GM23338 (cell line): ENCODE measurements around the gene DDX25. TPM values are rescaled to one million over a fixed set of nuclear protein-coding genes. Genes with fewer than 3 reads are reported as not detected.

Source experiments
- ATAC-seq: fragments of 200-7000 bp; cut with Tn5 transposase; 3 replicates; pipeline ENCODE4 v1.9.1; 2020
- DNase-seq: peaks from one replicate; pipeline ENCODE4 v3.0.0-alpha.2; 2015; ENCODE audit warnings: low spot score
- H2AFZ ChIP-seq: fragments of 200-600 bp; sonication (generic); 2 replicates; pipeline ENCODE4 v1.8.0; 2016; ENCODE audit warnings: antibody characterized with exemption, mild to moderate bottlenecking, moderate library complexity
- H3F3A ChIP-seq: fragments of 200-600 bp; sonication (generic); replicated peaks from 2 replicates; pipeline ENCODE4 v1.8.0; 2017; ENCODE audit warnings: antibody characterized with exemption, mixed run types, low read depth
- H3K27ac ChIP-seq: fragments of 200-600 bp; sonication (generic); 2 replicates; pipeline ENCODE4 v1.6.1; 2016; ENCODE audit warnings: low read depth
- H3K27me3 ChIP-seq: fragments of 200-600 bp; sonication (generic); 2 replicates; pipeline ENCODE4 v1.8.0; 2016; ENCODE audit warnings: mild to moderate bottlenecking, mixed run types, moderate library complexity; ENCODE audit not compliant: insufficient read depth
- H3K36me3 ChIP-seq: fragments of 200-600 bp; sonication (generic); 2 replicates; pipeline ENCODE4 v1.8.0; 2016; ENCODE audit warnings: mild to moderate bottlenecking; ENCODE audit not compliant: insufficient read depth
- H3K4me1 ChIP-seq: fragments of 200-600 bp; sonication (generic); 2 replicates; pipeline ENCODE4 v1.8.0; 2016; ENCODE audit warnings: mild to moderate bottlenecking, moderate library complexity; ENCODE audit not compliant: insufficient read depth
- H3K4me2 ChIP-seq: fragments of 200-600 bp; sonication (generic); 2 replicates; pipeline ENCODE4 v1.7.1; 2017; ENCODE audit warnings: mixed run types
- H3K4me3 ChIP-seq: fragments of 200-600 bp; sonication (generic); 2 replicates; pipeline ENCODE4 v1.6.1; 2016; ENCODE audit warnings: mixed run types
- H3K79me2 ChIP-seq: fragments of 200-600 bp; sonication (generic); replicated peaks from 2 replicates; pipeline ENCODE4 v1.8.0; 2017; ENCODE audit warnings: mild to moderate bottlenecking; ENCODE audit not compliant: insufficient read depth
- H3K9me2 ChIP-seq: fragments of 200-600 bp; sonication (generic); 2 replicates; pipeline ENCODE4 v1.8.0; 2017; ENCODE audit not compliant: insufficient read depth
- H4K20me1 ChIP-seq: fragments of 200-600 bp; sonication (generic); replicated peaks from 2 replicates; pipeline ENCODE4 v1.8.0; 2017; ENCODE audit warnings: mild to moderate bottlenecking; ENCODE audit not compliant: insufficient read depth
- H3K27ac Mint-ChIP-seq: 2 replicates; pipeline ENCODE4 v1.8.0; 2020; ENCODE audit warnings: inconsistent platforms, mild to moderate bottlenecking, moderate library complexity, mixed read lengths
- H3K27me3 Mint-ChIP-seq: 3 replicates; pipeline ENCODE4 v1.8.0; 2022; ENCODE audit warnings: low read depth, mild to moderate bottlenecking, moderate library complexity, mixed read lengths, inconsistent platforms; ENCODE audit not compliant: insufficient read depth, poor library complexity
- H3K36me3 Mint-ChIP-seq: 3 replicates; pipeline ENCODE4 v1.8.0; 2021; ENCODE audit warnings: low read depth, mild to moderate bottlenecking, inconsistent platforms, moderate library complexity, mixed read lengths
- H3K4me1 Mint-ChIP-seq: 3 replicates; pipeline ENCODE4 v1.8.0; 2020; ENCODE audit warnings: mild to moderate bottlenecking, inconsistent platforms, mixed read lengths
- H3K4me3 Mint-ChIP-seq: 3 replicates; pipeline ENCODE4 v1.8.0; 2021; ENCODE audit warnings: moderate library complexity, mild to moderate bottlenecking, inconsistent platforms, mixed read lengths
- H3K9me3 Mint-ChIP-seq: 3 replicates; pipeline ENCODE4 v1.8.0; 2020; ENCODE audit warnings: moderate library complexity, mild to moderate bottlenecking, inconsistent platforms, mixed read lengths
- CREB1 ChIP-seq: fragments of 250-450 bp; sonication (Bioruptor Pico); IDR thresholded peaks from 2 replicates; pipeline ENCODE4 v1.5.0; 2020; ENCODE audit warnings: low read depth, mild to moderate bottlenecking, moderate library complexity
- EZH2 ChIP-seq: fragments of 200-600 bp; sonication (generic); IDR thresholded peaks from one replicate; pipeline ENCODE4 v1.8.0; 2017; ENCODE audit warnings: antibody characterized with exemption, mild to moderate bottlenecking, low read depth; ENCODE audit not compliant: unreplicated experiment
- EZH2phosphoT487 ChIP-seq: fragments of 200-600 bp; sonication (generic); IDR thresholded peaks from one replicate; pipeline ENCODE4 v1.8.1; 2018; ENCODE audit warnings: antibody characterized with exemption; ENCODE audit not compliant: unreplicated experiment
- JUNB ChIP-seq: IDR thresholded peaks from one replicate; pipeline ENCODE4 v1.6.1; 2016; ENCODE audit warnings: antibody characterized with exemption; ENCODE audit not compliant: unreplicated experiment
- NANOG ChIP-seq: IDR thresholded peaks from 2 replicates; pipeline ENCODE4 v1.6.1; 2016; ENCODE audit warnings: antibody characterized with exemption, borderline replicate concordance
- POLR2AphosphoS5 ChIP-seq: IDR thresholded peaks from 2 replicates; pipeline ENCODE4 v1.6.1; 2016; ENCODE audit warnings: antibody characterized with exemption, low read depth
- STAT1 ChIP-seq: IDR thresholded peaks from one replicate; pipeline ENCODE4 v1.6.1; 2016; ENCODE audit warnings: antibody characterized with exemption; ENCODE audit not compliant: unreplicated experiment
- ZNF114 ChIP-seq: fragments of 250-450 bp; sonication (Bioruptor Pico); IDR thresholded peaks from 2 replicates; pipeline ENCODE4 v1.5.0; 2020; ENCODE audit warnings: mild to moderate bottlenecking, moderate library complexity
- ZNF331 ChIP-seq: fragments of 250-450 bp; sonication (Bioruptor Pico); IDR thresholded peaks from 2 replicates; pipeline ENCODE4 v1.5.0; 2020; ENCODE audit warnings: low read depth, mild to moderate bottlenecking, moderate library complexity
- ZNF462 ChIP-seq: fragments of 250-450 bp; sonication (Bioruptor Pico); IDR thresholded peaks from 2 replicates; pipeline ENCODE4 v1.5.0; 2020; ENCODE audit warnings: mild to moderate bottlenecking, moderate library complexity
- polyA plus RNA-seq: library from polyadenylated mRNA; unstranded; fragments of >200 nt; fragmentation: Nextera tagmentation; extraction: Ambion mirVana; gene quantifications from 2 replicates; pipeline ENCODE4 v1.2.1, GENCODE V29; 2016
- total RNA-seq: library from RNA; depleted of rRNA; stranded (reverse); fragments of >200 nt; shearing (Covaris generic); gene quantifications from 2 replicates; pipeline ENCODE4 v1.2.3, GENCODE V29; 2014
- TF ChIP-seq, protein P1 (sequence below): IDR thresholded peaks from one replicate; pipeline ENCODE4 v1.6.1; 2018; ENCODE audit warnings: antibody characterized with exemption; ENCODE audit not compliant: unreplicated experiment
- TF ChIP-seq, protein P2 (sequence below): IDR thresholded peaks from 2 replicates; pipeline ENCODE4 v1.6.1; 2016; ENCODE audit warnings: antibody characterized with exemption
- TF ChIP-seq, protein P3 (sequence below), 2 experiments: fragments of 200-600 bp in 1 of 2; sonication (generic) in 1 of 2; conservative IDR thresholded peaks; 2 replicates each; pipeline versions ENCODE4 v1.5.1 to v1.6.1; 2016 to 2017; ENCODE audit warnings: antibody characterized with exemption in 2 of 2, low read depth in 2 of 2, mild to moderate bottlenecking in 2 of 2, moderate library complexity in 1 of 2

DDX25 gene
- total and polyA plus RNA-seq, 2 experiments from 2014 or later, result 20.6 to 23.6 TPM

- Histone ChIP-seq H3K79me2 (no peaks in the 10 kb centered on the region), H3K9me2 (no peaks in the 10 kb centered on the region), H3K4me3 (no peak overlapping the region), H3K4me1 (peaks cover 8% of the 10 kb centered on the region; the same call in 1 of the 2 replicates), H4K20me1 (no peaks in the 10 kb centered on the region), H3K27ac (no peak overlapping the region), H3K4me2 (no peak overlapping the region), H3K36me3 (peaks cover 8% of the 10 kb centered on the region; the same call in 1 of the 2 replicates), H3F3A (no peaks in the 10 kb centered on the region), H2AFZ (no peak overlapping the region), H3K27me3 (no peaks in the 10 kb centered on the region)
- no peak overlapping the region for H3K4me3 Mint-ChIP-seq
- H3K9me3 Mint-ChIP-seq, result no peaks in the 10 kb centered on the region; the same call in 2 of the 3 replicates
- no peak for ATAC-seq
- TF ChIP-seq NANOG (no peak), JUNB (no peak), STAT1 (no peak), ZNF462 (CRISPR knock-in tag) (no peak), ZNF114 (CRISPR knock-in tag) (no peak), CREB1 (CRISPR knock-in tag) (no peak), EZH2phosphoT487 (no peak), ZNF331 (CRISPR knock-in tag) (no peak), EZH2 (no peak), POLR2AphosphoS5 (no peak)
- TF ChIP-seq, protein P1, sequence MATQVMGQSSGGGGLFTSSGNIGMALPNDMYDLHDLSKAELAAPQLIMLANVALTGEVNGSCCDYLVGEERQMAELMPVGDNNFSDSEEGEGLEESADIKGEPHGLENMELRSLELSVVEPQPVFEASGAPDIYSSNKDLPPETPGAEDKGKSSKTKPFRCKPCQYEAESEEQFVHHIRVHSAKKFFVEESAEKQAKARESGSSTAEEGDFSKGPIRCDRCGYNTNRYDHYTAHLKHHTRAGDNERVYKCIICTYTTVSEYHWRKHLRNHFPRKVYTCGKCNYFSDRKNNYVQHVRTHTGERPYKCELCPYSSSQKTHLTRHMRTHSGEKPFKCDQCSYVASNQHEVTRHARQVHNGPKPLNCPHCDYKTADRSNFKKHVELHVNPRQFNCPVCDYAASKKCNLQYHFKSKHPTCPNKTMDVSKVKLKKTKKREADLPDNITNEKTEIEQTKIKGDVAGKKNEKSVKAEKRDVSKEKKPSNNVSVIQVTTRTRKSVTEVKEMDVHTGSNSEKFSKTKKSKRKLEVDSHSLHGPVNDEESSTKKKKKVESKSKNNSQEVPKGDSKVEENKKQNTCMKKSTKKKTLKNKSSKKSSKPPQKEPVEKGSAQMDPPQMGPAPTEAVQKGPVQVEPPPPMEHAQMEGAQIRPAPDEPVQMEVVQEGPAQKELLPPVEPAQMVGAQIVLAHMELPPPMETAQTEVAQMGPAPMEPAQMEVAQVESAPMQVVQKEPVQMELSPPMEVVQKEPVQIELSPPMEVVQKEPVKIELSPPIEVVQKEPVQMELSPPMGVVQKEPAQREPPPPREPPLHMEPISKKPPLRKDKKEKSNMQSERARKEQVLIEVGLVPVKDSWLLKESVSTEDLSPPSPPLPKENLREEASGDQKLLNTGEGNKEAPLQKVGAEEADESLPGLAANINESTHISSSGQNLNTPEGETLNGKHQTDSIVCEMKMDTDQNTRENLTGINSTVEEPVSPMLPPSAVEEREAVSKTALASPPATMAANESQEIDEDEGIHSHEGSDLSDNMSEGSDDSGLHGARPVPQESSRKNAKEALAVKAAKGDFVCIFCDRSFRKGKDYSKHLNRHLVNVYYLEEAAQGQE, result no peak
- TF ChIP-seq, protein P2, sequence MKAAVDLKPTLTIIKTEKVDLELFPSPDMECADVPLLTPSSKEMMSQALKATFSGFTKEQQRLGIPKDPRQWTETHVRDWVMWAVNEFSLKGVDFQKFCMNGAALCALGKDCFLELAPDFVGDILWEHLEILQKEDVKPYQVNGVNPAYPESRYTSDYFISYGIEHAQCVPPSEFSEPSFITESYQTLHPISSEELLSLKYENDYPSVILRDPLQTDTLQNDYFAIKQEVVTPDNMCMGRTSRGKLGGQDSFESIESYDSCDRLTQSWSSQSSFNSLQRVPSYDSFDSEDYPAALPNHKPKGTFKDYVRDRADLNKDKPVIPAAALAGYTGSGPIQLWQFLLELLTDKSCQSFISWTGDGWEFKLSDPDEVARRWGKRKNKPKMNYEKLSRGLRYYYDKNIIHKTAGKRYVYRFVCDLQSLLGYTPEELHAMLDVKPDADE, result no peak
- TF ChIP-seq, protein P3, sequence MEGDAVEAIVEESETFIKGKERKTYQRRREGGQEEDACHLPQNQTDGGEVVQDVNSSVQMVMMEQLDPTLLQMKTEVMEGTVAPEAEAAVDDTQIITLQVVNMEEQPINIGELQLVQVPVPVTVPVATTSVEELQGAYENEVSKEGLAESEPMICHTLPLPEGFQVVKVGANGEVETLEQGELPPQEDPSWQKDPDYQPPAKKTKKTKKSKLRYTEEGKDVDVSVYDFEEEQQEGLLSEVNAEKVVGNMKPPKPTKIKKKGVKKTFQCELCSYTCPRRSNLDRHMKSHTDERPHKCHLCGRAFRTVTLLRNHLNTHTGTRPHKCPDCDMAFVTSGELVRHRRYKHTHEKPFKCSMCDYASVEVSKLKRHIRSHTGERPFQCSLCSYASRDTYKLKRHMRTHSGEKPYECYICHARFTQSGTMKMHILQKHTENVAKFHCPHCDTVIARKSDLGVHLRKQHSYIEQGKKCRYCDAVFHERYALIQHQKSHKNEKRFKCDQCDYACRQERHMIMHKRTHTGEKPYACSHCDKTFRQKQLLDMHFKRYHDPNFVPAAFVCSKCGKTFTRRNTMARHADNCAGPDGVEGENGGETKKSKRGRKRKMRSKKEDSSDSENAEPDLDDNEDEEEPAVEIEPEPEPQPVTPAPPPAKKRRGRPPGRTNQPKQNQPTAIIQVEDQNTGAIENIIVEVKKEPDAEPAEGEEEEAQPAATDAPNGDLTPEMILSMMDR (conservative IDR thresholded peaks at IDR 0.05; ENCODE audit: low read depth in 2 of 2), result no peak
- peaks cover 18% of the 10 kb centered on the region for H3K4me1 Mint-ChIP-seq
- no peak for DNase-seq
- H3K36me3 Mint-ChIP-seq, result peaks cover 4% of the 10 kb centered on the region; the same call in 2 of the 3 replicates
- no peak overlapping the region for H3K27ac Mint-ChIP-seq
- peaks cover 2% of the 10 kb centered on the region for H3K27me3 Mint-ChIP-seq
Measured at GRCh38 chr11:125956391-125957134, 52.3 kb downstream of the DDX25 start.
